ENCODE measurements around the gene KIAA0753. TPM values are rescaled to one million over a fixed set of nuclear protein-coding genes. Genes with fewer than 3 reads are reported as not detected.

Gene KIAA0753
- total and polyA plus RNA-seq, 7 donors: 3.6 to 18.3 (median 14.1) TPM

DNA sequence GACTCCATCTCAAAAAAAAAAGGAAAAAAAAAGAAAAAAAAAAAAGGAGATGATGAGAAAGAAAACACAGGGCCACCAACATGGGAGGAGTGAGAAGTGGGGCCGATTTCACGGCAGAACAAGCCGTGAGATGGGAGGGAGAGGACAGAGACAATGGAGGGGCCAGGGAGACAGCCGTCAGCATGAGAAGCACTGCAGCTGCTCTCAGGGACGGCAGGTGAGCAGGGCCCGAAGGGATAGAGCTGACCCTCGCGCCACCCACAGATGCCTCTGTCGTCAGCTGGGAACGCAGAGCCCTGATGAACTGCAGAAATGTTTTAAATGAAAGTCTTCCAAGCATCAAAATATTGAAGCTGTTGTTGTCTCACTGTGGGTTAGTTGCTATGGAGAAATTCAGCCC, 104.5 kb downstream of the KIAA0753 start:
- H3K4me1 ChIP-seq: peaks cover 0 to 9% (median 0%) of the 10 kb centered on the region in 4 donors
- H3K27me3 ChIP-seq: no peaks in the 10 kb centered on the region
- 87 to 94% methylated on average over 10 of the region's 10 CpGs for WGBS, 2 donors
- peaks cover 0 to 2% (median 0%) of the 10 kb centered on the region in 4 donors for H3K9me3 ChIP-seq
- no peak overlapping the region for H3K4me3 ChIP-seq
- H3K27ac ChIP-seq: peak overlapping the region in 3 of 4 donors; percentile 53 to 65 (median 56)
- peak; percentile 56 for DNase-seq
- H3K36me3 ChIP-seq: peaks cover 0 to 6% (median 0%) of the 10 kb centered on the region in 4 donors
- intact Hi-C loops (cut with DNase I): no loop called here
- TF ChIP-seq, protein P1, sequence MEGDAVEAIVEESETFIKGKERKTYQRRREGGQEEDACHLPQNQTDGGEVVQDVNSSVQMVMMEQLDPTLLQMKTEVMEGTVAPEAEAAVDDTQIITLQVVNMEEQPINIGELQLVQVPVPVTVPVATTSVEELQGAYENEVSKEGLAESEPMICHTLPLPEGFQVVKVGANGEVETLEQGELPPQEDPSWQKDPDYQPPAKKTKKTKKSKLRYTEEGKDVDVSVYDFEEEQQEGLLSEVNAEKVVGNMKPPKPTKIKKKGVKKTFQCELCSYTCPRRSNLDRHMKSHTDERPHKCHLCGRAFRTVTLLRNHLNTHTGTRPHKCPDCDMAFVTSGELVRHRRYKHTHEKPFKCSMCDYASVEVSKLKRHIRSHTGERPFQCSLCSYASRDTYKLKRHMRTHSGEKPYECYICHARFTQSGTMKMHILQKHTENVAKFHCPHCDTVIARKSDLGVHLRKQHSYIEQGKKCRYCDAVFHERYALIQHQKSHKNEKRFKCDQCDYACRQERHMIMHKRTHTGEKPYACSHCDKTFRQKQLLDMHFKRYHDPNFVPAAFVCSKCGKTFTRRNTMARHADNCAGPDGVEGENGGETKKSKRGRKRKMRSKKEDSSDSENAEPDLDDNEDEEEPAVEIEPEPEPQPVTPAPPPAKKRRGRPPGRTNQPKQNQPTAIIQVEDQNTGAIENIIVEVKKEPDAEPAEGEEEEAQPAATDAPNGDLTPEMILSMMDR (IDR thresholded peaks at IDR 0.05): no peak
- TF ChIP-seq POLR2AphosphoS5 (IDR thresholded peaks at IDR 0.05): no peak
- TF ChIP-seq POLR2A (IDR thresholded peaks at IDR 0.05): no peak
- TF ChIP-seq EP300 (IDR thresholded peaks at IDR 0.05): no peak

DNA sequence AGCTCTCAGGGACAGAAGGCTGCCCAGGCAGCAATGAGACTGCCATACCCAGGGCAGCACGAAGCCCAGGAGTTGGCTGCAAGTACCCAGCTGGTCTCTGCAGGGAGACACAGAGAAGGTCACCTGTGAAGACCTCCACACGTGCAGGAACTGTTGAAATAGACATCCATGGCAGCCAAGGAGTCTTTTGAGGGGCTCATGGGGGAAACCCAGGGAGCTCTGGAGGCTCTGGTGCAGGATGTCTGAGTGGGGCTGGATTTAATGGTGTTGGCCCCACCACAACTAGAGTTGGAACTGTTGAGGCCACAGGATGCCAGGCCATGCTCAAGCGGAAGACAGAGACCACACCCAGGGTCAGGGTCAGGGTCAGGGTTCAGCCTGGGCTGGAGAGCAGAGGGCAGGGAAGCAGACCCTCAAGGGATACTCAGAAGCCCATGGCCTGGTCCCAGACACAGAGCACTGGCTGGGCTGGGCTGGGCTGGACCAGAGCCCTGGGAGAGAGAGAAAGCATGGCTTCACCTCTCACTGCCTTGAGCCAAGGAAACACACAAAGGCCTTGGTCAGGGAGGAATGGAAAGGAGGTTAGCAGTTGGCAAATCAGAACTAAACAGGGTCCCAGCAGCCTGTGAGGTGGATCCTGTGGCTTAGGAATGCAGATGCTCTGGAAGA, 105.5 kb downstream of the KIAA0753 start:
- TF ChIP-seq EP300 (IDR thresholded peaks at IDR 0.05): no peak
- TF ChIP-seq POLR2AphosphoS5 (IDR thresholded peaks at IDR 0.05): no peak
- no peak for TF ChIP-seq POLR2A (IDR thresholded peaks at IDR 0.05)
- TF ChIP-seq, protein P1 (IDR thresholded peaks at IDR 0.05): no peak
- Histone ChIP-seq H3K9me3 (peaks cover 0 to 2% (median 0%) of the 10 kb centered on the region in 4 donors), H3K27ac (peak overlapping the region in 1 of 4 donors; percentile 65), H3K36me3 (peaks cover 0 to 6% (median 0%) of the 10 kb centered on the region in 4 donors), H3K4me3 (no peak overlapping the region), H3K4me1 (peaks cover 0 to 9% (median 0%) of the 10 kb centered on the region in 4 donors), H3K27me3 (no peaks in the 10 kb centered on the region)
- peak; percentile 40 for DNase-seq
- 78 to 80% methylated on average over 3 of the region's 3 CpGs for WGBS, 2 donors
- intact Hi-C loops (cut with DNase I): no loop called here

DNA sequence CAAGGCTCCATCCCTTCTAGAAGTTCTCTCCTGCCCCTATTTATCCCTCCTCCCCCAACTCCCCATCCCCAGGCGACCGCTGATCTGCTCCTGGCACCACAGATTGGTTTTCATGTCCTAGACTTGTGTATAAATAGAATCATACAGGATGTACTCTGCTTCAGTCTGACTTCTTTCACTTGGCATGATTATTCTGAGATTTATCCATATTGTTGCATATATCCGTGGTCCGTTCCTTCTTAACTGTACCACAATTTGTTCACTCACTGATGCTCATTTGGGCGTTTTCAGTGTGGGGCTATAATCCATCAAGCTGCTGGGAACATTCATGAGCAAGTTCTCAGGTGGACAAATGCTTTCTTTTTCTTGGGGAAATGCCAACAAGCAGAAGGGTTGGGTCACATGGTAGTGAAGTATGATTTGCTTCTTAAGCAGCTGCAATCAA, 108.0 kb downstream of the KIAA0753 start:
- intact Hi-C loops (cut with DNase I): no loop called here
- H3K36me3 ChIP-seq: peaks cover 0 to under 1% (median 0%) of the 10 kb centered on the region in 4 donors
- no peaks in the 10 kb centered on the region for H3K9me3 ChIP-seq
- no peaks in the 10 kb centered on the region for H3K27me3 ChIP-seq
- 65 to 68% methylated on average over 5 of the region's 5 CpGs for WGBS, 2 donors
- TF ChIP-seq, protein P1 (IDR thresholded peaks at IDR 0.05): no peak
- TF ChIP-seq EP300 (IDR thresholded peaks at IDR 0.05) (no peak), POLR2A (IDR thresholded peaks at IDR 0.05) (no peak), POLR2AphosphoS5 (IDR thresholded peaks at IDR 0.05) (no peak)
- DNase-seq: peak; percentile 19
- H3K27ac ChIP-seq: peak overlapping the region in 1 of 4 donors; percentile 65
- peaks cover 0 to 9% (median 0%) of the 10 kb centered on the region in 4 donors for H3K4me1 ChIP-seq
- H3K4me3 ChIP-seq: no peak overlapping the region

DNA sequence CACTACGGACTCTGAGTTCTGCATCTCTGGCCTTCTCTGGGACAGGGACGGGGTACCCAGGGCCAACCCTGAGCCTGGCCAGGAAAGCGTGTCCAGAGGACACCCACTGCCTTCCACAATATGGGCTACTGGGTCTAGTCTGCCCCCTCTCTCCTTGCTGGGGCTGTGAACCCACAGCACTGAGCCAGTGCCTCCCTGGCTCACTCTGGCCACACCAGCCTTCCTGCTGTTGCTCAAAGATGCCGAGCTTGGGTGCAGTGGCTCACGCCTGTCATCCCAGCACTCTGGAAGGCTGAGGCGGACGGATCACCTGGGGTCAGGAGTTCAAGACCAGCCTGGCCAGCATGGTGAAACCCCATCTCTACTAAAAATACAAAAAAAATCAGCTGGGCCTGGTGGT, 108.9 kb downstream of the KIAA0753 start:
- 86 to 89% methylated on average over 7 of the region's 7 CpGs for WGBS, 2 donors

More for the DNA sequence above, 108.9 kb downstream of the KIAA0753 start:
- no peak overlapping the region for H3K4me3 ChIP-seq
- peaks cover 0 to 7% (median 0%) of the 10 kb centered on the region in 4 donors for H3K4me1 ChIP-seq
- H3K27me3 ChIP-seq: no peaks in the 10 kb centered on the region
- TF ChIP-seq, protein P1 (IDR thresholded peaks at IDR 0.05): no peak
- no peak for TF ChIP-seq POLR2AphosphoS5 (IDR thresholded peaks at IDR 0.05)
- TF ChIP-seq EP300 (IDR thresholded peaks at IDR 0.05): no peak
- TF ChIP-seq POLR2A (IDR thresholded peaks at IDR 0.05): no peak
- no peaks in the 10 kb centered on the region for H3K36me3 ChIP-seq
- no peaks in the 10 kb centered on the region for H3K9me3 ChIP-seq
- intact Hi-C loops (cut with DNase I): no loop called here
- peak; percentile 32 for DNase-seq
- H3K27ac ChIP-seq: peak overlapping the region in 1 of 4 donors; percentile 65

Measured in sigmoid colon (tissue), 7 donors.